GM18907 (cell line): ENCODE data around the gene OR5M3.

Experiments used
- ATAC-seq: cut with Tn5 transposase; IDR thresholded peaks from one replicate; pipeline ENCODE4 v1.9.1; 2021; ENCODE audit warnings: mild to moderate bottlenecking, moderate library complexity; ENCODE audit not compliant: unreplicated experiment

OR5M3 gene

GRCh38 chr11:56473252-56473651, at the start of gene OR5M3:
TSS of gene OR5M3 (minus strand) at chr11:56473352. CDS start at chr11:56470497, 2,855 bp downstream.
- ATAC-seq, result no peak

- no peak for ATAC-seq
Measured at GRCh38 chr11:56522008-56522407, 48.9 kb upstream of the OR5M3 start.

DNA sequence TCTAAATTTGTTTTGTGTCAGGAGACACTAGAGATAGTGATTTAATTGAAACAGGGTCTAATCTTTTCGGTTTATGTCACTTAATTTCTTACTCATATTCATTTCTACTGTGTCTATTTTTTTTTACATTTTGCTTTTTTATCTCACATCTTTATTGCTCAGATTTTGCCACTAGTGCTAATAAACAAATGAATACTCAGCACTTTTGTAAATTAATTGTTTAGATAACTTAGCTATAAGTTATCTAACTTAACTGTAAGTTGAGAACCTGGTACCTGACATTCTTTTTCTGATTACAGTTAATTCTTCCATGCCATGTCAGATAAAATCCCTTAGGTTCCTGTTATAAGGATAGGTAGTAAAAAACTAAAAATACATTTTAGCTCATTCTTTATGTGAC, 40.1 kb upstream of the OR5M3 start:
- ATAC-seq, result no peak

DNA sequence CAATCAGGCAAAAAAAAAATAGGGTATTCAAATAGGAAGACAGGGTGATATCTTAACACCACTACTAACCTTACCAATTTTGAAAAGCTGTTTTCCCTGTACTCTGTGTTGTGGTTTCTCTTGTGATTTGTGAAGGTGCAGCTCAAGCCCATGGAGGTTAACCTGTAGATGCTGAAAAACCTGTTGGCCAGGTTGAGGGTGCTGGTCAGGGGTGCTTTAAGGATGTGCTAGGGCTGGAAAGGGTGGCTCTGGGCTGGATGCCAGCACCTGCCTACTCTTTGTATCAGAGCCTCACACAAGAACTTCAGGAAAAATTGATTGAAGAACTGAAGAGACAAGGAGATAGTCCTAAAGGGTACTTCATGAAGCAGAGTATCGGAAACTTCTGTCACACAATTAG, 36.3 kb upstream of the OR5M3 start:
- ATAC-seq, result no peak

- ATAC-seq, result no peak
Measured at GRCh38 chr11:56497010-56497409, 23.9 kb upstream of the OR5M3 start.

- ATAC-seq, result no peak
Measured at GRCh38 chr11:56495117-56495516, 22.0 kb upstream of the OR5M3 start.

GRCh38 chr11:56491270-56491669, 18.1 kb upstream of the OR5M3 start, which contains the start of gene OR5M8:
TSS of gene OR5M8 (minus strand) at chr11:56491370. CDS start at chr11:56491370, 0 bp downstream.
- ATAC-seq, result no peak

GRCh38 chr11:56486801-56487200, 13.6 kb upstream of the OR5M3 start:
- ATAC-seq, result no peak

DNA sequence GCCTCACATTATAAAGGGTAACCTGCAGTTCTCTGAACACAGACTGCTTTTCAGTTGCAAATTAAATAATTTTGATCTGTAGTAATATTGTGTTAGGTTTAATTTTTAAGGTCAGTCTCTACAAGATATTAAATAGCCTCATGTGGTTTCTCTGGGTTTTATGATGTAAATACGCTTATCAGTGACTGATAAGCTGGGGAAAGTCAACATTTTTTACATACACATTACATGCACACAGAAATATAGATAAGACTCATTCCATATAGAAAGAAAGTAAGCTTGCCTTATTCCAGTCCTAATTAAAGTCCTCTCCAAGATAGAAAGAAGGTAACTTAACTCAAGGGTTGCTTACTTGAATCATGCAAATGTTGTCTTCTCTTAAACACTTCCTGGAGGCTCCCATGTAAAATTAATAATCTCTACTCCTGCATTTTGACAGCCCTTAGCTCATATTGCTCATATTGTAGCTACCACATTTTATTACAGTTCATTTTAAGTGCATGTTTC, 1.6 kb upstream of the OR5M3 start:
- ATAC-seq, result no peak

DNA sequence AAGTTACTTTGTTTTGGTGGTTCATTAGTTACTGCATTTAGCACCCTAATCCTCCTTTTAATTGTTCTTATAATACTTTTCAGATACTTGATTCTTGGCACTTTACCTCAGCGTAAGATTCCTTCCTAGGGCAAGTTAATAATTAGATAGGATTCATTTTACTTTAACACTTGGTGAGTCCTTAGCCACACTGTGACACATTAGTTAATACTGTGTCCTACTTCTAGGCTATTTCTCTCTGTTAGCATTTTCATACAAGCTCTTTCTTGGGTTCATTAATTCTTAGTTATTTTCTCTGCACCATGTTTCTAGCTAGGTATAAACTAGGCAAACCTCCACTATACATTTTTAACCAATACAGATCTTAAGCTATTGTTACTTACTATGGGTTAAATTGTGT, 16.1 kb downstream of the OR5M3 start:
- no peak for ATAC-seq

- no peak for ATAC-seq
Measured at GRCh38 chr11:56453521-56453920, 19.6 kb downstream of the OR5M3 start.
